Parathyroid adenoma (tissue), 2 donors: ENCODE measurements around the gene TSPAN12.

ENCODE experiments used
- H2AFZ ChIP-seq: fragments of 300-600 bp; sonication (generic); one replicate; pipeline ENCODE4 v1.7.0; 2017; ENCODE audit warnings: antibody characterized with exemption, mild to moderate bottlenecking
- H3K27ac ChIP-seq: fragments of 300-600 bp; sonication (generic); one replicate; pipeline ENCODE4 v1.7.0; 2017
- H3K27me3 ChIP-seq: fragments of 300-600 bp; sonication (generic); one replicate; pipeline ENCODE4 v1.7.0; 2017; ENCODE audit warnings: low read length; ENCODE audit not compliant: control insufficient read depth, insufficient read depth
- H3K36me3 ChIP-seq: fragments of 300-600 bp; sonication (generic); one replicate; pipeline ENCODE4 v1.7.0; 2017; ENCODE audit warnings: low read length; ENCODE audit not compliant: control insufficient read depth, insufficient read depth
- H3K4me1 ChIP-seq: fragments of 300-600 bp; sonication (generic); one replicate; pipeline ENCODE4 v1.7.0; 2017; ENCODE audit warnings: control low read depth
- H3K4me2 ChIP-seq: fragments of 300-600 bp; sonication (generic); one replicate; pipeline ENCODE4 v1.7.0; 2017; ENCODE audit warnings: low read length
- H3K4me3 ChIP-seq: fragments of 300-600 bp; sonication (generic); one replicate; pipeline ENCODE4 v1.7.0; 2017; ENCODE audit warnings: low read depth, low read length
- H3K79me2 ChIP-seq: fragments of 300-600 bp; sonication (generic); one replicate; pipeline ENCODE4 v1.7.0; 2017; ENCODE audit warnings: control low read depth
- H3K9ac ChIP-seq: fragments of 300-600 bp; sonication (generic); one replicate; pipeline ENCODE4 v1.7.0; 2017; ENCODE audit warnings: mild to moderate bottlenecking
- H3K9me3 ChIP-seq: fragments of 300-600 bp; sonication (generic); one replicate; pipeline ENCODE4 v1.7.0; 2017; ENCODE audit warnings: low read length; ENCODE audit not compliant: control insufficient read depth
- CTCF ChIP-seq: fragments of 300-600 bp; sonication (generic); IDR thresholded peaks from one replicate; pipeline ENCODE4 v1.7.0; 2017; ENCODE audit warnings: antibody characterized with exemption, mild to moderate bottlenecking
- donor health status: primary hyperparathyroidism.

The TSPAN12 gene

GRCh38 chr7:120802751-120803150 lies 55.2 kb downstream of the TSPAN12 start:
- Histone ChIP-seq H3K4me2 (no peak overlapping the region), H3K27me3 (no peaks in the 10 kb centered on the region), H3K4me1 (no peaks in the 10 kb centered on the region), H3K9me3 (no peaks in the 10 kb centered on the region), H2AFZ (no peak overlapping the region), H3K9ac (no peak overlapping the region), H3K4me3 (no peak overlapping the region), H3K27ac (no peak overlapping the region), H3K79me2 (no peaks in the 10 kb centered on the region), H3K36me3 (no peaks in the 10 kb centered on the region)
- TF ChIP-seq CTCF: no peak

- Histone ChIP-seq H3K9ac (no peak overlapping the region), H3K27ac (no peak overlapping the region), H3K9me3 (no peaks in the 10 kb centered on the region), H3K27me3 (no peaks in the 10 kb centered on the region), H3K4me3 (no peak overlapping the region), H3K79me2 (no peaks in the 10 kb centered on the region), H3K36me3 (no peaks in the 10 kb centered on the region), H2AFZ (no peak overlapping the region), H3K4me1 (no peaks in the 10 kb centered on the region), H3K4me2 (no peak overlapping the region)
- TF ChIP-seq CTCF: no peak
Observed at GRCh38 chr7:120799813-120800475, 58.0 kb downstream of the TSPAN12 start.

GRCh38 chr7:120799147-120799546 lies 58.8 kb downstream of the TSPAN12 start:
- no peak overlapping the region for H3K9ac ChIP-seq
- no peak for TF ChIP-seq CTCF
- no peak overlapping the region for H2AFZ ChIP-seq
- H3K27ac ChIP-seq: no peak overlapping the region
- no peaks in the 10 kb centered on the region for H3K9me3 ChIP-seq
- no peak overlapping the region for H3K4me2 ChIP-seq
- no peaks in the 10 kb centered on the region for H3K36me3 ChIP-seq
- H3K4me1 ChIP-seq: no peaks in the 10 kb centered on the region
- H3K27me3 ChIP-seq: no peaks in the 10 kb centered on the region
- H3K4me3 ChIP-seq: no peak overlapping the region
- H3K79me2 ChIP-seq: no peaks in the 10 kb centered on the region

- no peak overlapping the region for H3K4me3 ChIP-seq
- no peaks in the 10 kb centered on the region for H3K36me3 ChIP-seq
- no peaks in the 10 kb centered on the region for H3K9me3 ChIP-seq
- H3K4me1 ChIP-seq: no peaks in the 10 kb centered on the region
- TF ChIP-seq CTCF: no peak
- H3K79me2 ChIP-seq: no peaks in the 10 kb centered on the region
- H2AFZ ChIP-seq: no peak overlapping the region
- H3K27ac ChIP-seq: no peak overlapping the region
- H3K9ac ChIP-seq: no peak overlapping the region
- no peaks in the 10 kb centered on the region for H3K27me3 ChIP-seq
- no peak overlapping the region for H3K4me2 ChIP-seq
Observed at GRCh38 chr7:120797026-120797645, 60.8 kb downstream of the TSPAN12 start.
